Activated naive CD4-positive, alpha-beta T cell treated with anti-CD3 and anti-CD28 coated beads, Interleukin-2, amount 10 ng/mL, durations not matched to agents 7 days and 5 days (primary cell): ENCODE results near the gene CDK5RAP2.
"Not testable (repeated sequence)": the region's sequence is repeated elsewhere in the genome, so short reads cannot be mapped to it uniquely, and the experiment has no call there.

ENCODE experiments used
- CTCF ChIA-PET: fragments of 350-600 bp; sonication (Branson Sonifier 250); formaldehyde crosslinking; loops from one replicate; lab custom pipeline; 2021; ENCODE audit warnings: antibody characterized with exemption; lab: Charles Lee
- DNase-seq: peaks from one replicate; pipeline ENCODE4 v3.0.0-alpha.2; 2020
- H3K27ac Mint-ChIP-seq: one replicate; pipeline ENCODE4 v1.8.0; 2021; ENCODE audit warnings: mild to moderate bottlenecking, moderate library complexity, mixed read lengths
- H3K27me3 Mint-ChIP-seq: one replicate; pipeline ENCODE4 v1.8.0; 2021; ENCODE audit warnings: mild to moderate bottlenecking, mixed read lengths
- H3K36me3 Mint-ChIP-seq: one replicate; pipeline ENCODE4 v1.8.0; 2021; ENCODE audit warnings: mixed read lengths
- H3K4me1 Mint-ChIP-seq: one replicate; pipeline ENCODE4 v1.8.0; 2021; ENCODE audit warnings: mixed read lengths
- H3K4me3 Mint-ChIP-seq: one replicate; pipeline ENCODE4 v1.8.0; 2021; ENCODE audit warnings: mild to moderate bottlenecking, moderate library complexity, mixed read lengths
- H3K9me3 Mint-ChIP-seq: one replicate; pipeline ENCODE4 v1.8.0; 2021; ENCODE audit warnings: mixed read lengths

Gene CDK5RAP2

DNA sequence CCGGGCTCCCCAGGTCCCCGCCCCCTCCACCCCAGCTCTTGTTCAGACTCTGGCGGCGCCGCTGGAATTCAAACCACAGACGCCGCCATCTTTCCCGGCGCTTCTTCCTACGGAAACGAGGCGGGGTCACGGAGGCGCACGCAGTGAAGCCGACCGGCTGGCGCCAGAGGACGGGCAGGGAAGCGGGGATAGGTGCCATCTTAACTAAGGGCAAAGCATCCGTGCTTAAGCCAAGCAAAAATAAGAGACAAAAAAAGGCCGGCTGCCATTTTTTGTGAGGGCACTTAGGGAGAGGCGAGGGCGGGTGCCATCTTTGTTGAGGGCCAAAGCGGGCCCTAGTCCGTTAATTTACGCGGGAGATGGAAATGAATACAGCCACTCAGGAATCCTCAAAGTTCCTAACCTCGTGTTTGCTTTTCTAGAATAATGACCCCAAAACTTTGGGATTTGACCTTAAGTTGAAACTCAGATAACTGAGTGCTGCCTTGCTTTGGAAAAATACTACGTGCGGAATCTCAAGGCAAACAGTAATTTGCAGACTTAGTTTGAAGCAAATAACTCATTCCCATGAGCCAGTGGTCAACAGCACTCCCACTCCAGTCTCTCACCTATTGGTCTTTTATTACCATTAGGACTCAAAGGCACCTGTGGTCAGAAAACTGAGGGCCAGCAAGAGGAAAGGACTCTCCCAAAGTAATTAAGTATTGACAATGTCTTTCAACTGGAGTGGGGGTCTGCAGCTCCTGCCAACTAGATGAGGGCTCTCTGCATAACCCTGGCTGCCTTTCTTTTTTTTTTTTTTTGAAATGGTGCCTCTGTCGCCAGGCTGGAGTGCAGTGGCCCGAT lies at the start of gene CDK5RAP2:
Gene CDK5RAP2 (minus strand): TSS at position 117 of the 846 bp plus-strand sequence. CDS start 189 bp downstream, outside the sequence.
- H3K4me3 Mint-ChIP-seq = peak within 1 kb of the TSS; percentile 82
- peak; percentile 96 for DNase-seq
- H3K4me1 Mint-ChIP-seq = peaks cover 76% of the 10 kb centered on the region
- H3K36me3 Mint-ChIP-seq = peaks cover 38% of the 10 kb centered on the region
- CTCF ChIA-PET = no interaction called here
- no peaks in the 10 kb centered on the region for H3K27me3 Mint-ChIP-seq
- peaks cover 1% of the 10 kb centered on the region for H3K9me3 Mint-ChIP-seq
- H3K27ac Mint-ChIP-seq = peak within 1 kb of the TSS; percentile 91

DNA sequence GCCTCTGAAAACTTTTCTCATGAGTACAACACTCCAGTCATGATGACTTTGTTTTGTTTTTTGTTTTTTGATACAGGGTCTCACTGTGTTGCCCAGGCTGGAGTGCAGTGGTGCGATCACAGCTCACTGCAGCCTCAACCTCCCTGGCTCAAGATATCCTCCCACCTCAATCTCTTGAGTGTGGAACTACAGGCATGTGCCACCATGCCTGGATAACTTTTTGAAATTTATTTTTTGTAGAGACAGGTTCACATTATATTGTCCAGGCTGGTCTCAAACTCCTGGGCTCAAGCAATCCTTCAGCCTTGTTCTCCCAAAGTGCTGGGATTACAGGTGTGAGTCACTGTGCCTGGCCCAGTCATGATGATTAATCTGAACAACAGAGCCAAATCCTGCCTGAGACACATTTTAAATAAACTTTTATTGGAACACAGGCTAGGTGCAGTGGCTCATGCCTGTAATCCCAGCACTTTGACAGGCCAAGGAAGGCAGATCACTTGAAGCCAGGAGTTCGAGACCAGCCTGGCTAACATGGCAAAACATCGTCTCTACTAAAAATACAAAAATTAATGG lies 49.0 kb upstream of the CDK5RAP2 start:
- H3K4me1 Mint-ChIP-seq, H3K27me3 Mint-ChIP-seq, H3K9me3 Mint-ChIP-seq, H3K4me3 Mint-ChIP-seq, DNase-seq, H3K36me3 Mint-ChIP-seq, CTCF ChIA-PET, H3K27ac Mint-ChIP-seq: not testable (repeated sequence)

DNA sequence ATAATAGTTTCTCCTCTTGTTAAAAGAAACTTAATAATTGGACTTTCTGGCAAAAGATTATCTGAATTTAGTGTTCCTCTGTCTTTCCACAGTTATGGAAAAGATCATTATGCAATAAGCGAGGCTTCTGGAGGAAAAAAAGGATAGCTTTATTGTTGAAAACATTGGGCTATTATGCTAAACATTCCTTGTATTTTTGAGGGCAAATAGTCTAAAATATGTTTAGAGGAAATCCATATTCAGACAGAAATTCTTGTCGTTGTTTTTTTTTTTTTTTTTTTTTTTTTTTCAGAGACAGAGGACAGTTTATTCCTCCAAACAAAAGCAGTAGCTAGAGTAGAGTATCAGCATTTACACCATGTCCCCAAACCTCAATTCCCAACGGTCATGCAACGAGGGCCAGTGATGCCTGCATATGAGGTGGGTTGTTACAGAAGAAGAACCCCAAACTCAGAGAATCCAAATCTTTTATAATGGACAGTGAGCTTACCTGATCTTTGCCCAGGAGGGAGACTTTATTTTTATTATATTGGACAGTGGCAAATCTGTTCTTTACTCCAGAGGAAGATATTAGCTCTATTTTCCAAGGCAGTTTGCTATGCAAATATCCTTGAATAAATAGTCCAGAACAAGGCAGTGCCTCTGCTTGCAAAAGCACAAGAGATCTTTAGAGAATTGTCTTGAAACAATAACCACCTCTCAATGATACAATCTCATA lies 48.4 kb upstream of the CDK5RAP2 start:
- CTCF ChIA-PET = interaction anchor here (0.9 kb wide), 1 partner anchor 17 kb away, joined by 3 read pairs; no protein-coding TSS in a partner anchor

DNA sequence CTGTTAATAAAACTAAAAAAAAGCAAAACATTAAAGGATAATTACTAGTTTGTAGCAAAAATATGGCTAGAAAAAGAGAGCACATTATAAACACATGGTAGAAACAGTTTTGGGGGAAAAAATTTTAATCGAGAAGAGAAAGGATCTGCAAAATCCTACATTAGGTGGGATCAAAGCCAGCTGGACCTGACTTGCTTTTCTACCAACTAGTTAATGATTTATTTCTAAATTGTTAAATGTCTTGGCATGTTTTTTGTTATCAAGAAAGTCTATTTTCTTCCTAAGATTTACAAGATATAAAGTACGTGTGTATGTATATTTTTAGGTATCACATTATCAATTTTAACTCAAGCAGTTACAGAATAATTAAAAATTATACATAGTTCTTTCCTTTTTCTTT lies 47.1 kb upstream of the CDK5RAP2 start:
- Mint-ChIP-seq H3K36me3 (no peaks in the 10 kb centered on the region), H3K9me3 (no peaks in the 10 kb centered on the region), H3K27me3 (no peaks in the 10 kb centered on the region), H3K4me1 (peaks cover 7% of the 10 kb centered on the region), H3K27ac (no peak overlapping the region), H3K4me3 (no peak overlapping the region)
- DNase-seq = no peak
- CTCF ChIA-PET = interaction anchor here (0.9 kb wide), 1 partner anchor 16 kb away, joined by 3 read pairs; no protein-coding TSS in a partner anchor

More for the DNA sequence above, 48.4 kb upstream of the CDK5RAP2 start:
- no peak for DNase-seq
- H3K4me3 Mint-ChIP-seq = no peak overlapping the region
- H3K4me1 Mint-ChIP-seq = peaks cover 7% of the 10 kb centered on the region
- no peaks in the 10 kb centered on the region for H3K36me3 Mint-ChIP-seq
- no peak overlapping the region for H3K27ac Mint-ChIP-seq
- no peaks in the 10 kb centered on the region for H3K9me3 Mint-ChIP-seq
- no peaks in the 10 kb centered on the region for H3K27me3 Mint-ChIP-seq

DNA sequence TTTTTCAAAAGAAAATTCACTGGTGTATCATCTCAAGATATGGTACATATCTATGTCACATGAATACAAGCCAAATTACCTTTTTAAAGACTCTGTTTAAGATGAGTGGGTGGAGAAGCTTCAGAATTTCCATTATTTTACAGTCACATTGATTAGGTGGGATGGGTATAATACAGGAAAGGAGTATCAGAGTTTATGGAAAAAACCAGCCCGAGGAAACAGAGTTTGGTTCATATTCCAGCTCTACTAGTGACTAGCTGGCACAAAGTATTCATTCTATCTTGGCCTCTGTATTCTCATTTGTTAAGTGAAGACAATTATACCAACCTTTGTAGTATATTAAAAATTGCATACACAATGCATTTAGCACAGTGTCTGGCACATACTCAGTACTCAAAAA lies 46.5 kb upstream of the CDK5RAP2 start:
- Mint-ChIP-seq H3K36me3 (peaks cover 1% of the 10 kb centered on the region), H3K27me3 (no peaks in the 10 kb centered on the region), H3K4me3 (no peak overlapping the region), H3K27ac (no peak overlapping the region), H3K4me1 (peaks cover 7% of the 10 kb centered on the region), H3K9me3 (no peaks in the 10 kb centered on the region)
- no peak for DNase-seq
- CTCF ChIA-PET = interaction anchor here (0.7 kb wide), 3 partner anchors 37 to 200 kb away, joined by 3 to 5 read pairs (median 3); no protein-coding TSS in a partner anchor

DNA sequence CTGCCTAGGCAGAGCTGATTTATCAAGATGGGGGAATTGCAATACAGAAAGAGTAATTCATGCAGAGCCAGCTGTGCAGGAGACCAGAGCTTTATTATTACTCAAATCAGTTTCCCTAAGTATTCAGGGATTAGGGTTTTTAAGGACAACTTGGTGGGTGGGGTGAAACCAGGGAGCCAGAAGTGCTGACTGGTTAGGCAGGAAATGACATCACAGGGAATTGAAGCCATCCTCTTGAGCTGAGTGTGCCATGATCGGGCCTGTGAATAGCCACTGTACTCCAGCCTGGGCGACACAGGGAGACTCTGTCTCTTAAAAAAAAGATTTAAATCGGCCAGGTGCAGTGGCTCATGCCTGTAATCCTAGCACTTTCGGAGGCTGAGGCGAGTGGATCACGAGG lies 45.3 kb upstream of the CDK5RAP2 start:
- Mint-ChIP-seq H3K27ac (no peak overlapping the region), H3K27me3 (no peaks in the 10 kb centered on the region), H3K4me3 (no peak overlapping the region), H3K36me3 (peaks cover 7% of the 10 kb centered on the region), H3K9me3 (no peaks in the 10 kb centered on the region), H3K4me1 (peaks cover 7% of the 10 kb centered on the region)
- CTCF ChIA-PET = interaction anchor here (1.2 kb wide), 1 partner anchor 130 kb away, joined by 4 read pairs; no protein-coding TSS in a partner anchor
- no peak for DNase-seq

DNA sequence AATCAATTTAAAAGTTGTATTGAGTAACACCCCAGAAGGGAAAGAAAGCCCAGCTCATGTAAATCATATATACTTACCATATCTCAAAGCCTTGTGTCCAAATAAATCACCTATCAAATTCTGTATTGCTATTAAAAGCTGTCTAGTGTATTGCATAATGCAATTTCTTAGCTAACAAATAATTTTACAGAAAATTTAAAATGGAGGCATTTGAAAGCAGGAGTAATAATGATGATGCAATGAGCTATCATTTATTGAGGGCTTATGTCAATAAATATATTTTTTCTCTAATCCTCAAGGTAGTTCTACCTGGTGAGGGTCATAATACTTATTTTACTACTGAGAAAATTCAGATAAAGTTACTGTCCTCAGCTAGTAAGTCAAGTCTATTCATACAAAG lies 42.8 kb upstream of the CDK5RAP2 start:
- Mint-ChIP-seq H3K27me3 (no peaks in the 10 kb centered on the region), H3K4me1 (peaks cover 7% of the 10 kb centered on the region), H3K9me3 (no peaks in the 10 kb centered on the region), H3K4me3 (no peak overlapping the region), H3K27ac (no peak overlapping the region), H3K36me3 (peaks cover 7% of the 10 kb centered on the region)
- CTCF ChIA-PET = interaction anchor here (1.1 to 1.5 kb wide), 2 partner anchors 8 to 130 kb away, joined by 3 to 5 read pairs; no protein-coding TSS in a partner anchor
- DNase-seq = no peak

DNA sequence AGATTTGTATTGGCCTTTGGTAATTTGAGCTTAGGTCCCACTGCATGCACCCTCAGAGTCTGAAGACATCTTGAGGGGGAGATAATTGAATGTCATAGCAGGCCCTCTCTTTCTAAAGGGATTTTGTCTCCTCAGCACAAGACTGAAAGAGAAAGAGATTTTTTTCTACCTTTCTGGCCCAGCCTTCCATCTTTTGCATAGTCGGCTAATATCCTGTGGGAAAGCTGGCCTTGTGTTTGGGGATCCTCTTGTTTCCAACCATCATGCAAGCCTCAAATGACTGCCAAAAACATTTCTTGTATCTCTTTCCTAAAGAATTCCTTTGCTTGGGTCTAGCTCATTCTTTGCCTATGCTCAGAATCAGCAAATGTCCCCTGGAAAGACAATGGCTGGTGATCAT lies 42.0 kb upstream of the CDK5RAP2 start:
- Mint-ChIP-seq H3K9me3 (no peaks in the 10 kb centered on the region), H3K27ac (no peak overlapping the region), H3K4me1 (peaks cover 7% of the 10 kb centered on the region), H3K27me3 (no peaks in the 10 kb centered on the region), H3K4me3 (no peak overlapping the region), H3K36me3 (peaks cover 7% of the 10 kb centered on the region)
- DNase-seq = no peak
- CTCF ChIA-PET = no interaction called here

DNA sequence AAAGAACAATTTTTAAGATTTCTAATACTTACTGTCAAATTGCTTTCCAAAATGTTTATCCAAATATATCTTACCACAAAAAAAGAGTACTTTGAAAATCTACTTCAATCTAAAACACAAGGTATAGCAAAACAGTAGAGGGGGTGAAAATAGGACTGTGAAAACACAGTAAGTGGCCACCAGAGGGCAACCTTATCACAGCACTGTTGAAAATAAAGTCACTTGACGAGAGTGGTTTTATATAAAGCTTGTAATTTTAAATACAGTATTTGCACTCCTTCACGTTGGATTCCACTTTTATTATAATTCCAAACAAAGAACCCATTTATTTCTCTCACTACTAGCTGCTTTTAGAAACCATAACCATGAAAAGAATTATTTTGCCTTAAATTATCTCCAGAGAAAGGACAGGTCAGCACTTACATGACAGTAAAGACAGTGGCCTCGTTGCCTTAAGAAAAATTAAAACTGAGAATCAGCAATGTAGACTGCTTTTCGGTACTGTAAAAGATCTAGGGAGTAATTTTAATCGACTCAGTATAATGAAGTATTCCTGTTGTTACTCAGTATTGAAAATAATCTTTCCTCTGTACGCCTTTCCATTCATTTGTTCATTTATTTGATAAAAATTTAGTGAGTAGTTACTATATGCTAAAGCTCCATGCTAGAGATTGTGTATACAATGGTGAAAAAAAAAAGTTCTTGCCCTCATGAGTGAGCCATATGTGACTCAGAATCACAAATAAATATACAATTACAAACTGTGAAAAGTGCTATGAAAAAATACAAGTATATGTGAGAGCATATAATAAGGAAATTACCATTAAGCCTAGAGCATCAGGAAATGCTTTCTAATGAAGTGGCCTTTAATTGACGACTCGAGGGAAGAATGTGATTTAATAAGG lies 40.0 kb upstream of the CDK5RAP2 start:
- Mint-ChIP-seq H3K36me3 (peaks cover 7% of the 10 kb centered on the region), H3K4me3 (no peak overlapping the region), H3K9me3 (no peaks in the 10 kb centered on the region), H3K27me3 (no peaks in the 10 kb centered on the region), H3K27ac (no peak overlapping the region), H3K4me1 (peaks cover 2% of the 10 kb centered on the region)
- CTCF ChIA-PET = interaction anchor here (0.6 to 1.4 kb wide), 11 partner anchors 9 to 440 kb away, joined by 3 to 6 read pairs (median 4); partner anchors contain the start of gene FBXW2
- peak; percentile 73 for DNase-seq

DNA sequence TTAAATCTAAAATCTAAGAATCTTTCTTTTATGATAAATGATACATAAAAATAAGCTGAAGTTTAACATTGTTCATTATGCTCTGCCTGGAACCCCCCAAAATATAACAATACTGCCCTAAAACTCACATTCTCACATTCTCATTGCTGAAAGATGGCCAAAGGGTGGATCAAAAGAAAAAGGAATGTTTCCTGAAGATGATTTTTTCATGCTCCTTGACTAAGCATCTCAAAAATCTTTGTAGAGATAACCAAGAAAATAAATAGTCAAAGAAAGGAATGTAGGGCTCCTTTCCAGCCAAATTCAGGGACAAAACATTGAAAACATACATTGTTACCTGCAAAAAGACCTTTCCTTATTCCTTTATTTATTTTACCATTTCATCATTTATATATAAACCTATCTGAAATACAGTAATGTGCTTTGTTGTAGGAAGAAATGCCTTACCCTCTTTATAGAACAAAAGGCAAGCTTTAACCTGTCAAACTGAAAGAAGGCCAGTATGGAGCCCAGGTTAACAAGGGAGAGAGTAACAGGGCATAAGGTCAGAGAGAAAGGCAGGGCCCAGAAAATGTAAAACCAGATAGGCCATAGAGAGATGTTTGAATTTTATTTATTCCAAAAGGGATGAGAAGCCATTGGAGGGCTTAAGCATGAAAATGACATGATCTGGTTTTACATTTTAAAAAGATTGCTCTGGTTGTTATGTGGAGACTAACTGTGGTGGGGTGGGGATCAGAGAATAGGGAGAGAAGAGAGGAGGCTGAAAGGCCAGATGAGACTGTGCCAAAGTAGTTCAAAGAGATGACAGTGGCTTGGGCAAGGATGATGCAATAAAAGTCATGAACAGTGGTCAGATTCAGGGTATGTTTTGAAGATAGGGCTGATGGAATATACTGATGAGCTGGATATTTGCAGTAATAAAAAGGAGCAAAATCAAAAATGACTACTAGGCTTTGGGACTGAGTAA lies 37.3 kb upstream of the CDK5RAP2 start:
- Mint-ChIP-seq H3K27ac (no peak overlapping the region), H3K27me3 (no peaks in the 10 kb centered on the region), H3K36me3 (peaks cover 7% of the 10 kb centered on the region), H3K4me1 (no peaks in the 10 kb centered on the region), H3K9me3 (no peaks in the 10 kb centered on the region), H3K4me3 (no peak overlapping the region)
- no peak for DNase-seq
- CTCF ChIA-PET = interaction anchor here (1.4 kb wide), 1 partner anchor 111 kb away, joined by 4 read pairs; no protein-coding TSS in a partner anchor

DNA sequence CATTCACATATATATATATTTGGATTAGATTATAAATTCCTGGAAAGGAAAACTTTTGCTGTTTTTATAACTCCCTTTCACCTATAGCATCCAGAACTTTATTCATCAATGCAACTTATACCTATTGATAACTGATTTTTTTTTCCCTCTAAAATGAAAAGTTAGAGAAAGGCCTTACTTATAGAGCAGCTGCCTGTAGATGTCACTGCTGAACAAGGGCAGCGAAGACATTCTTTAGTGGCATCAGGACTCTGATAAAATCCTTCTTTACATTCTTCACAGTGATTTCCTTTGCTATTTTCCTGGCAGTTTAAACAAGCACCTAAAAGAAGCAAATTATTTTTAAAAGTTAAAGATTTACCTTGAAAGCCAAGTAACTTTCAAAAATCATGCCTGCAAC lies 32.3 kb upstream of the CDK5RAP2 start:
- CTCF ChIA-PET = no interaction called here
- H3K27ac Mint-ChIP-seq = no peak overlapping the region
- peaks cover 4% of the 10 kb centered on the region for H3K36me3 Mint-ChIP-seq
- H3K4me3 Mint-ChIP-seq = no peak overlapping the region
- no peaks in the 10 kb centered on the region for H3K4me1 Mint-ChIP-seq
- DNase-seq = no peak
- no peaks in the 10 kb centered on the region for H3K9me3 Mint-ChIP-seq
- H3K27me3 Mint-ChIP-seq = no peaks in the 10 kb centered on the region

DNA sequence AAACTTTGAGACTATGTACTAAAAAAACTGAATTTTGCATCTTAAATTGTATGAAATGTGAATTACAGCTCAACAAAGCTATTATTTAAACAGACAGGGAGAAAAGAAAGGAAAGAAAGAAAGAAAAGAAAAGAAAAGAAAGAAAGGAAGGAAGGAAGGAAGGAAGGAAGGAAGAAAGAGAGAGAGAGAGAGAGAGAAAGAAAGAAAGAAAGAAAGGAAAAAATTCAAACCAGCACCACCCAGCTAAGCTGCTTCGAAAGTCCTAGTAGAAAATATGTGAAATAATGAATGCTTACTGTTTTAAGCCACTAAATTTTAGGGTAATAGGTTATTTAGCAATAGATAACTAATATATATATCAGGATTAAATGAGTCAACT lies 31.7 kb upstream of the CDK5RAP2 start:
- Mint-ChIP-seq H3K4me1 (no peaks in the 10 kb centered on the region), H3K27me3 (no peaks in the 10 kb centered on the region), H3K4me3 (no peak overlapping the region), H3K36me3 (peaks cover 4% of the 10 kb centered on the region), H3K9me3 (no peaks in the 10 kb centered on the region), H3K27ac (no peak overlapping the region)
- DNase-seq = no peak
- CTCF ChIA-PET = interaction anchor here (0.6 to 1.8 kb wide), 3 partner anchors 8 to 235 kb away, joined by 3 to 6 read pairs (median 4); no protein-coding TSS in a partner anchor
